HepG2 (cell line): ENCODE results near the gene KIAA1191. TPM values are rescaled to one million over a fixed set of nuclear protein-coding genes. Genes with fewer than 3 reads are reported as not detected.

Experiments used
- ATAC-seq: fragments of 200-7000 bp; cut with Tn5 transposase; 3 replicates; pipeline ENCODE4 v1.9.1; 2020; ENCODE audit warnings: mild to moderate bottlenecking, moderate library complexity
- BruUV-seq: library from RNA; stranded (reverse); fragments of 400-500 nt; replicated peaks from 2 replicates; lab custom pipeline; 2021; lab: Mats Ljungman, UMichigan
- CTCF ChIA-PET: fragments of 300-600 bp; formaldehyde crosslinking; extraction: SDS; loops from one replicate; lab custom pipeline; 2021; ENCODE audit warnings: low total read pairs, inconsistent platforms, low intra/inter-chr PET ratio; lab: Yijun Ruan, JAX
- POLR2A ChIA-PET: fragments of 350-600 bp; sonication (Branson Sonifier 250); formaldehyde crosslinking; loops from one replicate; lab custom pipeline; 2020; ENCODE audit warnings: antibody characterized with exemption, inconsistent platforms; lab: Yijun Ruan, JAX
- DNase-seq: peaks from one replicate; pipeline ENCODE4 v3.0.0-alpha.2; 2015; ENCODE audit warnings: low spot score
- FAIRE-seq: peaks from 3 replicates; lab custom pipeline; 2011; peaks lifted over from hg19 to GRCh38; lab: Jason Lieb, UNC
- H2AFZ ChIP-seq: one replicate; pipeline ENCODE4 v1.6.1; 2011; ENCODE audit warnings: low read length, inconsistent platforms
- H3K27ac ChIP-seq: fragments of 300-600 bp; 3 replicates; pipeline ENCODE4 v1.8.0; 2011; ENCODE audit warnings: mixed run types, mild to moderate bottlenecking, mixed read lengths, low read length, inconsistent platforms; ENCODE audit not compliant: insufficient read depth; ENCODE audit errors: extremely low read length
- H3K27me3 ChIP-seq, 2 experiments: fragments of 200-600 bp in 1 of 2; 2 replicates in 1 of 2; 3 replicates in 1 of 2; pipeline versions ENCODE4 v1.6.0 to v1.8.0; 2011; ENCODE audit warnings: low read length in 2 of 2, mild to moderate bottlenecking in 2 of 2, moderate library complexity in 2 of 2, inconsistent platforms in 1 of 2; ENCODE audit not compliant: insufficient read depth in 2 of 2, control insufficient read depth in 1 of 2
- H3K36me3 ChIP-seq, 2 experiments: fragments of 200-600 bp in 1 of 2; replicated peaks in 1 of 2; 2 replicates in 1 of 2; 3 replicates in 1 of 2; pipeline versions ENCODE4 v1.5.1 to v1.8.0; 2011; ENCODE audit warnings: low read length in 2 of 2, inconsistent platforms in 1 of 2; ENCODE audit not compliant: insufficient read depth in 2 of 2, control insufficient read depth in 1 of 2
- H3K4me1 ChIP-seq: 2 replicates; pipeline ENCODE4 v1.5.1; 2012; ENCODE audit warnings: low read length, inconsistent platforms; ENCODE audit not compliant: insufficient read depth
- H3K4me2 ChIP-seq: 2 replicates; pipeline ENCODE4 v1.6.0; 2011; ENCODE audit warnings: low read depth, low read length, inconsistent platforms
- H3K4me3 ChIP-seq, 3 experiments: fragments of 200-600 bp in 1 of 3; sonication (generic), shearing (Covaris generic) in 1 of 3; replicated peaks in 1 of 3; 2 replicates each; pipeline ENCODE4 v1.5.1; 2011 to 2016; ENCODE audit warnings: low read length in 3 of 3, inconsistent platforms in 2 of 3, low read depth in 2 of 3, mild to moderate bottlenecking in 2 of 3, control low read depth in 1 of 3, mixed read lengths in 1 of 3; ENCODE audit not compliant: insufficient read depth in 1 of 3
- H3K79me2 ChIP-seq: one replicate; pipeline ENCODE4 v1.6.1; 2011; ENCODE audit warnings: low read length, inconsistent platforms; ENCODE audit not compliant: insufficient read depth
- H3K9ac ChIP-seq: 2 replicates; pipeline ENCODE4 v1.6.0; 2011; ENCODE audit warnings: mild to moderate bottlenecking, low read depth, low read length, inconsistent platforms; ENCODE audit not compliant: insufficient read depth
- H3K9me3 ChIP-seq: 2 replicates; pipeline ENCODE4 v1.5.1; 2012; ENCODE audit warnings: mild to moderate bottlenecking, low read length
- H4K20me1 ChIP-seq: 2 replicates; pipeline ENCODE4 v1.6.0; 2011; ENCODE audit warnings: inconsistent platforms, mild to moderate bottlenecking, low read length, moderate library complexity; ENCODE audit not compliant: insufficient read depth
- ATF3 ChIP-seq: sonication (generic); formaldehyde crosslinking; IDR thresholded peaks from 2 replicates; pipeline ENCODE4 v1.4.0; 2020; ENCODE audit warnings: missing genetic modification reagents
- GABPB1 ChIP-seq: IDR thresholded peaks from 2 replicates; pipeline ENCODE4 v1.6.1; 2016; ENCODE audit warnings: mild to moderate bottlenecking, missing genetic modification reagents, moderate library complexity, missing compliant biosample characterization
- U2AF2 ChIP-seq: fragments of 200-400 bp; formaldehyde crosslinking; IDR thresholded peaks from 2 replicates; pipeline ENCODE4 v1.6.1; 2017; ENCODE audit warnings: low read depth, mild to moderate bottlenecking, low read length
- ZBTB7A ChIP-seq: sonication (generic); formaldehyde crosslinking; IDR thresholded peaks from 2 replicates; pipeline ENCODE4 v1.8.0; 2022; ENCODE audit warnings: mild to moderate bottlenecking, missing genetic modification reagents
- ZNF580 ChIP-seq: IDR thresholded peaks from 2 replicates; pipeline ENCODE4 v1.6.1; 2016; ENCODE audit warnings: low read depth, borderline replicate concordance
- ZNF720 ChIP-seq: sonication (generic); formaldehyde crosslinking; IDR thresholded peaks from 2 replicates; pipeline ENCODE4 v1.4.0; 2020; ENCODE audit warnings: missing genetic modification reagents
- WGBS: methylation state at CpG from one replicate; pipeline ENCODE4 v1.1.6; 2017; ENCODE audit warnings: low lambda C conversion rate; 5-methylcytosine and 5-hydroxymethylcytosine counted together
- in situ Hi-C: cut with HindIII; loops from 2 replicates; pipeline ENCODE4 v1.10.0; 2017; ENCODE audit warnings: low pct_unique_long_range_greater_than_20kb; ENCODE audit not compliant: extremely low pct_ligation_motif_present
- intact Hi-C: fragments of 100-400 bp; cut with micrococcal nuclease; formaldehyde crosslinking; loops from one replicate; pipeline ENCODE4 v1.10.0; 2022; ENCODE audit not compliant: unreplicated experiment
- polyA plus RNA-seq, 8 experiments: library from polyadenylated mRNA; depleted of rRNA in 3 of 8; stranded (reverse) in 7 of 8; unstranded in 1 of 8; fragments of >200 nt; fragmentation: Illumina TruSeq in 4 of 8; extraction: Trizol in 4 of 8; gene quantifications; 2 replicates each; pipeline versions ENCODE4 v1.2.1 to v1.2.3, GENCODE V29; 2011 to 2016; ENCODE audit warnings: low read depth in 4 of 8, missing spikeins in 1 of 8, mixed read lengths in 1 of 8; ENCODE audit not compliant: insufficient read depth in 1 of 8
- total RNA-seq, 5 experiments: library from RNA; depleted of rRNA; stranded (reverse); fragments of >200 nt; fragmentation: Illumina TruSeq; extraction: Trizol; gene quantifications; 2 replicates each; pipeline ENCODE4 v1.2.3, GENCODE V29; 2016; ENCODE audit warnings: low read depth in 1 of 5
- TF ChIP-seq, protein P1 (sequence below): sonication (generic); formaldehyde crosslinking; IDR thresholded peaks from 2 replicates; pipeline ENCODE4; 2020; ENCODE audit warnings: missing genetic modification reagents, mild to moderate bottlenecking, borderline replicate concordance

KIAA1191 gene
- total and polyA plus RNA-seq, 2 of the 13 experiments (the other 11 are each of a cell fraction or from before 2014, with no cell fraction given) = 63.6 to 103 TPM

DNA sequence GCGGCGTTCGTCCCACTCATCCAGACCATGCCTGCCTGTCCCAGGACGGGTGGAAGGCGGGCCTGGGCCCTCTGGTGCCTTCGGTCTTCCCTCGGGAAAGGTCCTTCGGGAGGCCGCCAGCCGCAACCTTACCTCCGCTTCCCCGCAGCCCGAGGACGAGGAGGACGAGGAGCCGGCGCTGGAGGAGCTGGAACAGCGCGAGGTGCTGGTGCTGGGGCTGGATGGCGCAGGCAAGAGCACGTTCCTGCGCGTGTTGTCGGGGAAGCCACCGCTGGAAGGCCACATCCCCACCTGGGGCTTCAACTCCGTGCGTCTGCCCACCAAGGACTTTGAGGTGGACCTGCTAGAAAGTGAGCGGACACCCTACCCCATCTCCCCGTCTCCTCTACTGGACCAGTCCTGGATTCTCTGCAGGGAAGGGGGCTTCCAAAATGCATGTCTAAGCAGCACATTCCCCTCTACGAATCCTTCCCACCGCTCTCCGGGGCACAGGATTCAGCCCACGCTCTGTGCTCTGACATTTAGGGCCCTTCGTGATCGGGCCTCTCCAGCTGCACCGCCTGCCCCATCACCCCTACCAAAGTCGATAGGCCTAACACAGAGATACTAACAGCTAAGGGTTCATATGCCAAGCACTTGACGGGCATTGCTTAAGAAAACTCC lies 4.8 kb upstream of the KIAA1191 start:
- no TSS peak for BruUV-seq
- WGBS = 92% methylated on average over 27 of the region's 38 CpGs
- FAIRE-seq (no peak), DNase-seq (no peak), ATAC-seq (no peak)
- in situ Hi-C loops (no loop called here), intact Hi-C loops (no loop called here)
- H2AFZ ChIP-seq = no peak overlapping the region
- H3K79me2 ChIP-seq = peaks cover 1% of the 10 kb centered on the region
- H3K9me3 ChIP-seq = no peaks in the 10 kb centered on the region
- H4K20me1 ChIP-seq = no peaks in the 10 kb centered on the region
- ChIA-PET POLR2A (no interaction called here), CTCF (no interaction called here)
- H3K4me3 ChIP-seq = no peak overlapping the region
- H3K9ac ChIP-seq = no peak overlapping the region
- H3K4me1 ChIP-seq = peaks cover 57% of the 10 kb centered on the region
- no peak overlapping the region for H3K4me2 ChIP-seq
- TF ChIP-seq ZNF720 (no peak), ZBTB7A (CRISPR knock-in tag) (no peak), GABPB1 (no peak), ZNF580 (CRISPR knock-in tag) (no peak), ATF3 (CRISPR knock-in tag) (no peak), U2AF2 (no peak)
- TF ChIP-seq, protein P1, sequence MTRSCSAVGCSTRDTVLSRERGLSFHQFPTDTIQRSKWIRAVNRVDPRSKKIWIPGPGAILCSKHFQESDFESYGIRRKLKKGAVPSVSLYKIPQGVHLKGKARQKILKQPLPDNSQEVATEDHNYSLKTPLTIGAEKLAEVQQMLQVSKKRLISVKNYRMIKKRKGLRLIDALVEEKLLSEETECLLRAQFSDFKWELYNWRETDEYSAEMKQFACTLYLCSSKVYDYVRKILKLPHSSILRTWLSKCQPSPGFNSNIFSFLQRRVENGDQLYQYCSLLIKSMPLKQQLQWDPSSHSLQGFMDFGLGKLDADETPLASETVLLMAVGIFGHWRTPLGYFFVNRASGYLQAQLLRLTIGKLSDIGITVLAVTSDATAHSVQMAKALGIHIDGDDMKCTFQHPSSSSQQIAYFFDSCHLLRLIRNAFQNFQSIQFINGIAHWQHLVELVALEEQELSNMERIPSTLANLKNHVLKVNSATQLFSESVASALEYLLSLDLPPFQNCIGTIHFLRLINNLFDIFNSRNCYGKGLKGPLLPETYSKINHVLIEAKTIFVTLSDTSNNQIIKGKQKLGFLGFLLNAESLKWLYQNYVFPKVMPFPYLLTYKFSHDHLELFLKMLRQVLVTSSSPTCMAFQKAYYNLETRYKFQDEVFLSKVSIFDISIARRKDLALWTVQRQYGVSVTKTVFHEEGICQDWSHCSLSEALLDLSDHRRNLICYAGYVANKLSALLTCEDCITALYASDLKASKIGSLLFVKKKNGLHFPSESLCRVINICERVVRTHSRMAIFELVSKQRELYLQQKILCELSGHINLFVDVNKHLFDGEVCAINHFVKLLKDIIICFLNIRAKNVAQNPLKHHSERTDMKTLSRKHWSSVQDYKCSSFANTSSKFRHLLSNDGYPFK (CRISPR knock-in tag) = no peak
- H3K27me3 ChIP-seq = peaks cover 3 to 6% of the 10 kb centered on the region in 2 experiments; a peak in 4 of 5 replicates
- H3K36me3 ChIP-seq = no peaks in the 10 kb centered on the region
- H3K27ac ChIP-seq = no peak overlapping the region
